Upper lobe of right lung (tissue), 1 donor: ENCODE data around the gene TCP11L2. TPM values are rescaled to one million over a fixed set of nuclear protein-coding genes. Genes with fewer than 3 reads are reported as not detected.
A peak's percentile ranks its signal among the peaks of the same experiment; 100 is the strongest.

ENCODE experiments used
- ATAC-seq: fragments of 200-7000 bp; cut with Tn5 transposase; one replicate; pipeline ENCODE4 v1.9.1; 2020; ENCODE audit warnings: mild to moderate bottlenecking, moderate library complexity
- DNase-seq: peaks from one replicate; pipeline ENCODE4 v3.0.0-alpha.2; 2020
- H3K27ac ChIP-seq: fragments of 200-600 bp; one replicate; pipeline ENCODE4 v1.8.0; 2022
- H3K27me3 ChIP-seq: fragments of 200-600 bp; one replicate; pipeline ENCODE4 v1.8.0; 2022; ENCODE audit warnings: mild to moderate bottlenecking
- H3K36me3 ChIP-seq: fragments of 200-600 bp; one replicate; pipeline ENCODE4 v1.8.0; 2022
- H3K4me1 ChIP-seq: fragments of 200-600 bp; one replicate; pipeline ENCODE4 v1.8.0; 2022
- H3K4me3 ChIP-seq: fragments of 200-600 bp; one replicate; pipeline ENCODE4 v1.8.0; 2022; ENCODE audit warnings: mild to moderate bottlenecking
- H3K9me3 ChIP-seq: fragments of 200-600 bp; one replicate; pipeline ENCODE4 v1.8.0; 2022
- CTCF ChIP-seq: fragments of 200-600 bp; IDR thresholded peaks from one replicate; pipeline ENCODE4 v1.8.0; 2022; ENCODE audit warnings: antibody characterized with exemption
- intact Hi-C: fragments of 100-400 bp; cut with DNase I; formaldehyde crosslinking; loops from one replicate; pipeline ENCODE4 v1.11.0; 2022
- total RNA-seq: library from RNA; stranded (reverse); fragmentation: NEBNext Ultra II Directional; extraction: Animal tissue kit (Norgen Biotek cat#: 25700); gene quantifications from one replicate; pipeline ENCODE4 v1.2.1, GENCODE V29; 2021
- donor health status: DM: no; HTN: yes; CAD: no; lungs with severe emphysema.

TCP11L2 gene
- total RNA-seq, 1 donor from 2014 or later, result 37.7 TPM

GRCh38 chr12:106297075-106297474 is 5.5 kb upstream of the TCP11L2 start:
- no peak for ATAC-seq
- H3K4me1 ChIP-seq, result peaks cover 18% of the 10 kb centered on the region
- intact Hi-C loops, result no loop called here
- no peak overlapping the region for H3K27ac ChIP-seq
- H3K4me3 ChIP-seq, result no peak overlapping the region
- no peaks in the 10 kb centered on the region for H3K27me3 ChIP-seq
- TF ChIP-seq CTCF, result no peak
- H3K9me3 ChIP-seq, result no peaks in the 10 kb centered on the region
- no peaks in the 10 kb centered on the region for H3K36me3 ChIP-seq
- no peak for DNase-seq

GRCh38 chr12:106297681-106298080 is 4.9 kb upstream of the TCP11L2 start:
- H3K9me3 ChIP-seq, result no peaks in the 10 kb centered on the region
- no peaks in the 10 kb centered on the region for H3K36me3 ChIP-seq
- H3K27me3 ChIP-seq, result no peaks in the 10 kb centered on the region
- peaks cover 18% of the 10 kb centered on the region for H3K4me1 ChIP-seq
- intact Hi-C loops, result no loop called here
- TF ChIP-seq CTCF, result no peak
- H3K4me3 ChIP-seq, result no peak overlapping the region
- H3K27ac ChIP-seq, result no peak overlapping the region
- no peak for ATAC-seq
- no peak for DNase-seq

- Histone ChIP-seq H3K27me3 (no peaks in the 10 kb centered on the region), H3K4me1 (peaks cover 25% of the 10 kb centered on the region), H3K4me3 (no peak overlapping the region), H3K27ac (no peak overlapping the region), H3K9me3 (no peaks in the 10 kb centered on the region), H3K36me3 (no peaks in the 10 kb centered on the region)
- intact Hi-C loops, result no loop called here
- TF ChIP-seq CTCF, result no peak
- ATAC-seq (no peak), DNase-seq (no peak)
These were observed 3.2 kb upstream of the TCP11L2 start for GRCh38 chr12:106299202-106299774.

- Histone ChIP-seq H3K9me3 (no peaks in the 10 kb centered on the region), H3K27me3 (no peaks in the 10 kb centered on the region), H3K36me3 (no peaks in the 10 kb centered on the region), H3K4me3 (no peak overlapping the region), H3K4me1 (peaks cover 34% of the 10 kb centered on the region), H3K27ac (peak overlapping the region; percentile 98)
- TF ChIP-seq CTCF, result no peak
- ATAC-seq (no peak), DNase-seq (no peak)
- intact Hi-C loops, result no loop called here
These were observed 1.8 kb upstream of the TCP11L2 start for GRCh38 chr12:106300761-106301160.

DNA sequence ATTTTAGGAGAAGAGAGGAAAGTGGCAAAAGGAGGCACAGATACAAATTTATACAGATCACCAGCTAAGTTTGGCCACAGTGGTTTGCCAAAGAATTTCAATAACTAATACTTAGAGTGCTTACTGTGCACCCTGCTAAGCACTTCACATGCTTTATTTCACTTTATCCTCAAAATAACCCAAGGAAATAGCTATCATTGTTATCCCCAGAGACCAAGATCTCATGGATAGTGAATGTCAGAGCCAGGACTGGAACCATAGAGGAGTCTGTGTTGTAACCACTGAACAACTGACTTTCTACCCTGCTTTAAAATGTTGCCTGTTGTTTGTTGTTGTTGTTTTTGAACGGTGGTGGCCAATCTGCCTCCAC is 1.3 kb upstream of the TCP11L2 start:
- DNase-seq (no peak), ATAC-seq (no peak)
- Histone ChIP-seq H3K9me3 (no peaks in the 10 kb centered on the region), H3K27me3 (no peaks in the 10 kb centered on the region), H3K36me3 (no peaks in the 10 kb centered on the region), H3K4me3 (no peak overlapping the region), H3K27ac (peak overlapping the region; percentile 98), H3K4me1 (peaks cover 34% of the 10 kb centered on the region)
- TF ChIP-seq CTCF, result no peak
- intact Hi-C loops, result no loop called here
